NCI-H1105 treated with DMSO at 0.1 percent for 48 hours (cell line): ENCODE measurements around the gene UBE2C.
A peak's percentile ranks its signal among the peaks of the same experiment; 100 is the strongest.
"Not testable (repeated sequence)": the region's sequence is repeated elsewhere in the genome, so short reads cannot be mapped to it uniquely, and the experiment has no call there.

Experiments used
- DNase-seq: peaks from one replicate; lab custom pipeline; 2025; lab: John Stamatoyannopoulos, UW

The UBE2C gene

GRCh38 chr20:45797955-45798354 is 14.5 kb upstream of the UBE2C start:
- DNase-seq = not testable (repeated sequence)

- DNase-seq = peak; percentile 68
Measured at GRCh38 chr20:45798935-45799642, 13.4 kb upstream of the UBE2C start.

- no peak for DNase-seq
Measured at GRCh38 chr20:45801851-45802250, 10.6 kb upstream of the UBE2C start.

GRCh38 chr20:45810191-45810970 is 2.1 kb upstream of the UBE2C start:
- no peak for DNase-seq

GRCh38 chr20:45813006-45813340 is 529 bp downstream of the UBE2C start:
- no peak for DNase-seq

GRCh38 chr20:45813489-45813888 is 1.0 kb downstream of the UBE2C start:
- DNase-seq = no peak

GRCh38 chr20:45814314-45814713 is 1.9 kb downstream of the UBE2C start:
- no peak for DNase-seq

- DNase-seq = no peak
Measured at GRCh38 chr20:45816951-45817350, 4.5 kb downstream of the UBE2C start.

- DNase-seq = no peak
Measured at GRCh38 chr20:45817376-45818194, 5.1 kb downstream of the UBE2C start.

- DNase-seq = no peak
Measured at GRCh38 chr20:45818239-45818638, 5.8 kb downstream of the UBE2C start.

GRCh38 chr20:45819466-45819865 is 7.0 kb downstream of the UBE2C start:
- DNase-seq = no peak

GRCh38 chr20:45821947-45822346 is 9.5 kb downstream of the UBE2C start:
- DNase-seq = peak; percentile 7

GRCh38 chr20:45822857-45823256 is 10.4 kb downstream of the UBE2C start:
- DNase-seq = peak; percentile 54

GRCh38 chr20:45823949-45824835 is 11.7 kb downstream of the UBE2C start:
- no peak for DNase-seq

GRCh38 chr20:45826381-45827019 is 14.1 kb downstream of the UBE2C start:
- DNase-seq = no peak

GRCh38 chr20:45827030-45827652 is 14.7 kb downstream of the UBE2C start, which contains the start of gene TNNC2:
Gene TNNC2, minus strand, starts transcription at chr20:45827312. Its CDS starts 64 bp downstream, at chr20:45827248.
- DNase-seq = no peak

- no peak for DNase-seq
Measured at GRCh38 chr20:45827712-45828111, 15.3 kb downstream of the UBE2C start.

- no peak for DNase-seq
Measured at GRCh38 chr20:45828589-45828988, 16.1 kb downstream of the UBE2C start.

- DNase-seq = not testable (repeated sequence)
Measured at GRCh38 chr20:45829673-45830106, 17.2 kb downstream of the UBE2C start.

GRCh38 chr20:45832619-45833018 is 20.2 kb downstream of the UBE2C start:
- DNase-seq = no peak
